Fibroblast of lung (primary cell): ENCODE results near the gene RHBDL3. TPM values are rescaled to one million over a fixed set of nuclear protein-coding genes. Genes with fewer than 3 reads are reported as not detected.
A peak's percentile ranks its signal among the peaks of the same experiment; 100 is the strongest.

ENCODE experiments used
- DNase-seq, 2 donors: peaks; one replicate each; pipeline versions ENCODE4 v3.0.0 to v3.0.0-alpha.2; 2010; ENCODE audit warnings: low read depth in 2 of 2
- H2AFZ ChIP-seq: 2 replicates; pipeline ENCODE4 v1.5.1; 2012; ENCODE audit warnings: low read length, control low read depth, inconsistent platforms
- H3K27ac ChIP-seq: 2 replicates; pipeline ENCODE4 v1.5.1; 2011; ENCODE audit warnings: low read length, control low read depth; ENCODE audit not compliant: insufficient read depth
- H3K27me3 ChIP-seq: 2 replicates; pipeline ENCODE4 v1.5.1; 2011; ENCODE audit warnings: mild to moderate bottlenecking, low read length; ENCODE audit not compliant: control insufficient read depth, insufficient read depth
- H3K36me3 ChIP-seq: 2 replicates; pipeline ENCODE4 v1.5.1; 2011; ENCODE audit warnings: low read length; ENCODE audit not compliant: control insufficient read depth, insufficient read depth
- H3K4me1 ChIP-seq: 2 replicates; pipeline ENCODE4 v1.5.1; 2011; ENCODE audit warnings: low read length; ENCODE audit not compliant: control insufficient read depth, insufficient read depth; ENCODE audit errors: extremely low read depth
- H3K4me2 ChIP-seq: 2 replicates; pipeline ENCODE4 v1.5.1; 2011; ENCODE audit warnings: low read length, control low read depth; ENCODE audit not compliant: insufficient read depth; ENCODE audit errors: extremely low read depth
- H3K4me3 ChIP-seq, 4 experiments: fragments of 200-600 bp in 1 of 4; sonication (generic) in 1 of 4; replicated peaks in 1 of 4; 2 replicates each; pipeline ENCODE4 v1.5.1; 2011 to 2016; ENCODE audit warnings: low read length in 4 of 4, low read depth in 3 of 4, mild to moderate bottlenecking in 3 of 4, control low read depth in 2 of 4, inconsistent platforms in 1 of 4, mixed read lengths in 1 of 4; ENCODE audit not compliant: insufficient read depth in 1 of 4; ENCODE audit errors: control extremely low read depth in 1 of 4
- H3K79me2 ChIP-seq: 2 replicates; pipeline ENCODE4 v1.5.1; 2012; ENCODE audit warnings: mild to moderate bottlenecking, low read length, inconsistent platforms; ENCODE audit not compliant: control insufficient read depth, insufficient read depth
- H3K9ac ChIP-seq: 2 replicates; pipeline ENCODE4 v1.5.1; 2011; ENCODE audit warnings: mild to moderate bottlenecking, low read length, control low read depth; ENCODE audit not compliant: insufficient read depth
- H3K9me3 ChIP-seq: 2 replicates; pipeline ENCODE4 v1.5.1; 2012; ENCODE audit warnings: low read depth, low read length; ENCODE audit not compliant: control insufficient read depth, insufficient read depth
- H4K20me1 ChIP-seq: 2 replicates; pipeline ENCODE4 v1.5.1; 2011; ENCODE audit warnings: low read length; ENCODE audit not compliant: control insufficient read depth, insufficient read depth; ENCODE audit errors: extremely low read depth
- CTCF ChIP-seq, 2 donors: IDR thresholded peaks in 1 of 2; conservative IDR thresholded peaks in 1 of 2; 1 replicate in 1 of 2; 2 replicates in 1 of 2; pipeline ENCODE4 v1.5.1; 2011 to 2012; ENCODE audit warnings: low read length in 2 of 2, control low read depth in 1 of 2, inconsistent platforms in 1 of 2, low read depth in 1 of 2, mild to moderate bottlenecking in 1 of 2
- EZH2 ChIP-seq: IDR thresholded peaks from 2 replicates; pipeline ENCODE4 v1.5.1; 2012; ENCODE audit warnings: low read length, control low read depth, mild to moderate bottlenecking; ENCODE audit errors: missing control alignments
- polyA plus RNA-seq, 2 donors: library from polyadenylated mRNA; depleted of rRNA in 1 of 2; stranded (reverse) in 1 of 2; unstranded in 1 of 2; fragments of >200 nt; gene quantifications; 2 replicates each; pipeline ENCODE4 v1.2.1, GENCODE V29; 2011 to 2012; ENCODE audit warnings: missing spikeins in 1 of 2
- total RNA-seq: library from RNA; depleted of rRNA; stranded (reverse); fragments of >200 nt; gene quantifications from 2 replicates; pipeline ENCODE4 v1.2.1, GENCODE V29; 2014

RHBDL3 gene
- total and polyA plus RNA-seq, 2 donors (not counting 1 experiment from before 2014, with no cell fraction given), result 0.17 to 0.43 TPM

GRCh38 chr17:32266389-32267301, 1.0 kb downstream of the RHBDL3 start:
- Histone ChIP-seq H3K4me1 (peaks cover 6% of the 10 kb centered on the region), H3K27ac (no peak overlapping the region), H3K27me3 (peaks cover 66% of the 10 kb centered on the region), H3K4me3 (peak overlapping the region; percentile 26 to 55 (median 45)), H3K4me2 (peak overlapping the region; percentile 88), H2AFZ (no peak overlapping the region), H3K9ac (no peak overlapping the region), H3K36me3 (no peaks in the 10 kb centered on the region), H4K20me1 (no peaks in the 10 kb centered on the region), H3K9me3 (no peaks in the 10 kb centered on the region), H3K79me2 (no peaks in the 10 kb centered on the region)
- DNase-seq, result no peak
- TF ChIP-seq CTCF (conservative IDR thresholded peaks at IDR 0.05 in 1 of 2, IDR thresholded peaks at IDR 0.05 in 1 of 2; ENCODE audit: low read depth in 1 of 2, low read length in 2 of 2) (no peak), EZH2 (peak; percentile 97)

- peaks cover 6% of the 10 kb centered on the region for H3K4me1 ChIP-seq
- no peaks in the 10 kb centered on the region for H4K20me1 ChIP-seq
- H3K9me3 ChIP-seq, result no peaks in the 10 kb centered on the region
- H3K4me2 ChIP-seq, result no peak overlapping the region
- no peaks in the 10 kb centered on the region for H3K36me3 ChIP-seq
- H3K4me3 ChIP-seq, result no peak overlapping the region
- TF ChIP-seq CTCF (conservative IDR thresholded peaks at IDR 0.05 in 1 of 2, IDR thresholded peaks at IDR 0.05 in 1 of 2; ENCODE audit: low read depth in 1 of 2, low read length in 2 of 2) (no peak), EZH2 (no peak)
- no peak overlapping the region for H3K27ac ChIP-seq
- H2AFZ ChIP-seq, result no peak overlapping the region
- no peak for DNase-seq
- H3K79me2 ChIP-seq, result no peaks in the 10 kb centered on the region
- H3K9ac ChIP-seq, result no peak overlapping the region
- peaks cover 55% of the 10 kb centered on the region for H3K27me3 ChIP-seq
Observed at GRCh38 chr17:32267690-32268205, 2.1 kb downstream of the RHBDL3 start.

DNA sequence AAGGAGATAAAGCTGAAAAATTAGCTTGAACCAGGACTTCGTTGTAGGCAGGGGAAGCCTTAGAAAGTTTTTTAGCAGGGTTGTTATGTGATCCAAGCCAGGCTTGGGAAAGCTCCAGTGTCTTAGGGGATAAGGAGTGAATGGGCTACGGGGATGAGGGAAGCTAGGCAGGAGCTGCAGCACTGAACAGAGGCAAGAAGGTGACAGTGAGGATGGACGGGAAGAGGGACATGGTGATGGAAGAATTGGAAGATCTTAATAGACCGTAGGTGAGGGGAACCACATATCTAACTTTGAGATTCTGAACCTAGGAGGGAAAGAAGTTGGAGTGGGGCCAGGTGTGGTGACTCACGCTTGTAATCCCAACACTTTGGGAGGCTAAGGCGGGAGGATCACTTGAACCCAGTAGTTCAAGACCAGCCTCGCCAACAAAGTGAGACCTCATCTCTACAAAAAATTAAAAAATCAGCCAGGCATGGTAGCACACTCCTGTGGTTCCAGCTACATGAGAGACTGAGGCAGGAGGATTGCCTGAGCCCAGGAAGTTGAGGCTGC, 3.2 kb downstream of the RHBDL3 start:
- Histone ChIP-seq H3K9ac (no peak overlapping the region), H3K36me3 (no peaks in the 10 kb centered on the region), H2AFZ (no peak overlapping the region), H4K20me1 (no peaks in the 10 kb centered on the region), H3K4me3 (no peak overlapping the region), H3K4me2 (no peak overlapping the region), H3K9me3 (no peaks in the 10 kb centered on the region), H3K27ac (no peak overlapping the region), H3K79me2 (no peaks in the 10 kb centered on the region), H3K4me1 (peaks cover 6% of the 10 kb centered on the region), H3K27me3 (peaks cover 47% of the 10 kb centered on the region)
- TF ChIP-seq EZH2 (no peak), CTCF (conservative IDR thresholded peaks at IDR 0.05 in 1 of 2, IDR thresholded peaks at IDR 0.05 in 1 of 2; ENCODE audit: low read depth in 1 of 2, low read length in 2 of 2) (no peak)
- no peak for DNase-seq
